Neural crest cell (in vitro differentiated cells): ENCODE data around the gene NAA38. TPM values are rescaled to one million over a fixed set of nuclear protein-coding genes. Genes with fewer than 3 reads are reported as not detected.

Experiments
- DNase-seq: peaks from one replicate; pipeline ENCODE4 v3.0.0; 2021; ENCODE audit warnings: low read depth, mixed read lengths, low spot score
- H3K27ac Mint-ChIP-seq: one replicate; pipeline ENCODE4 v1.8.0; 2021; ENCODE audit warnings: mild to moderate bottlenecking, mixed read lengths; ENCODE audit not compliant: unreplicated experiment
- H3K27me3 Mint-ChIP-seq: 2 replicates; pipeline ENCODE4 v1.8.0; 2021; ENCODE audit warnings: low read depth, mild to moderate bottlenecking, mixed read lengths
- H3K36me3 Mint-ChIP-seq: 2 replicates; pipeline ENCODE4 v1.8.0; 2021; ENCODE audit warnings: low read depth, mild to moderate bottlenecking, mixed read lengths
- H3K4me1 Mint-ChIP-seq: 2 replicates; pipeline ENCODE4 v1.8.0; 2021; ENCODE audit warnings: mixed read lengths
- H3K4me3 Mint-ChIP-seq: one replicate; pipeline ENCODE4 v1.8.0; 2021; ENCODE audit warnings: mild to moderate bottlenecking, mixed read lengths
- H3K9me3 Mint-ChIP-seq: 2 replicates; pipeline ENCODE4 v1.8.0; 2021; ENCODE audit warnings: mixed read lengths
- total RNA-seq: library from RNA; stranded (reverse); gene quantifications from 2 replicates; pipeline ENCODE4 v1.2.1, GENCODE V29; 2021
- TF ChIP-seq, protein P1 (sequence below): fragments of 200-600 bp; sonication (generic); conservative IDR thresholded peaks from 2 replicates; pipeline ENCODE4 v1.5.0; 2021; ENCODE audit warnings: antibody characterized with exemption, mild to moderate bottlenecking

Gene NAA38
- total RNA-seq, 1 donor from 2014 or later = 83.4 TPM

DNA sequence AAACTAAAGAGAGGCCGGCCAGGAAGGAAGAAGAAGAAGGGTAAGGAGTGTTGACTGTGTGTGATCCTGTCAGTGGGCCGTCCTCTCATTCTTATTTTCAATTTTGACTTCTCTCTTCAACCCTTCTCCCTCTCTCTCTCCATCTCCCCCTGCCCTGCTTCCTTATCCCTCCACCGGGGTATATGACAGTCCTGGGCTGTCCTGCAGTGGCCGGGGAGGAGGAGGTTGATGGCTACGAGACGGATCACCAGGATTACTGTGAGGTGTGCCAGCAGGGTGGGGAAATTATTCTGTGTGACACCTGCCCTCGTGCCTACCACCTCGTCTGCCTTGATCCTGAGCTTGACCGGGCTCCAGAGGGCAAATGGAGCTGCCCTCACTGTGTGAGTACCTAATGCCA is 36.9 kb upstream of the NAA38 start:
- peaks cover 14% of the 10 kb centered on the region for H3K4me1 Mint-ChIP-seq
- peaks cover 22% of the 10 kb centered on the region for H3K36me3 Mint-ChIP-seq
- no peaks in the 10 kb centered on the region for H3K9me3 Mint-ChIP-seq
- DNase-seq = no peak
- TF ChIP-seq, protein P1, sequence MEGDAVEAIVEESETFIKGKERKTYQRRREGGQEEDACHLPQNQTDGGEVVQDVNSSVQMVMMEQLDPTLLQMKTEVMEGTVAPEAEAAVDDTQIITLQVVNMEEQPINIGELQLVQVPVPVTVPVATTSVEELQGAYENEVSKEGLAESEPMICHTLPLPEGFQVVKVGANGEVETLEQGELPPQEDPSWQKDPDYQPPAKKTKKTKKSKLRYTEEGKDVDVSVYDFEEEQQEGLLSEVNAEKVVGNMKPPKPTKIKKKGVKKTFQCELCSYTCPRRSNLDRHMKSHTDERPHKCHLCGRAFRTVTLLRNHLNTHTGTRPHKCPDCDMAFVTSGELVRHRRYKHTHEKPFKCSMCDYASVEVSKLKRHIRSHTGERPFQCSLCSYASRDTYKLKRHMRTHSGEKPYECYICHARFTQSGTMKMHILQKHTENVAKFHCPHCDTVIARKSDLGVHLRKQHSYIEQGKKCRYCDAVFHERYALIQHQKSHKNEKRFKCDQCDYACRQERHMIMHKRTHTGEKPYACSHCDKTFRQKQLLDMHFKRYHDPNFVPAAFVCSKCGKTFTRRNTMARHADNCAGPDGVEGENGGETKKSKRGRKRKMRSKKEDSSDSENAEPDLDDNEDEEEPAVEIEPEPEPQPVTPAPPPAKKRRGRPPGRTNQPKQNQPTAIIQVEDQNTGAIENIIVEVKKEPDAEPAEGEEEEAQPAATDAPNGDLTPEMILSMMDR = no peak
- no peak overlapping the region for H3K4me3 Mint-ChIP-seq
- no peak overlapping the region for H3K27ac Mint-ChIP-seq
- H3K27me3 Mint-ChIP-seq = no peaks in the 10 kb centered on the region

DNA sequence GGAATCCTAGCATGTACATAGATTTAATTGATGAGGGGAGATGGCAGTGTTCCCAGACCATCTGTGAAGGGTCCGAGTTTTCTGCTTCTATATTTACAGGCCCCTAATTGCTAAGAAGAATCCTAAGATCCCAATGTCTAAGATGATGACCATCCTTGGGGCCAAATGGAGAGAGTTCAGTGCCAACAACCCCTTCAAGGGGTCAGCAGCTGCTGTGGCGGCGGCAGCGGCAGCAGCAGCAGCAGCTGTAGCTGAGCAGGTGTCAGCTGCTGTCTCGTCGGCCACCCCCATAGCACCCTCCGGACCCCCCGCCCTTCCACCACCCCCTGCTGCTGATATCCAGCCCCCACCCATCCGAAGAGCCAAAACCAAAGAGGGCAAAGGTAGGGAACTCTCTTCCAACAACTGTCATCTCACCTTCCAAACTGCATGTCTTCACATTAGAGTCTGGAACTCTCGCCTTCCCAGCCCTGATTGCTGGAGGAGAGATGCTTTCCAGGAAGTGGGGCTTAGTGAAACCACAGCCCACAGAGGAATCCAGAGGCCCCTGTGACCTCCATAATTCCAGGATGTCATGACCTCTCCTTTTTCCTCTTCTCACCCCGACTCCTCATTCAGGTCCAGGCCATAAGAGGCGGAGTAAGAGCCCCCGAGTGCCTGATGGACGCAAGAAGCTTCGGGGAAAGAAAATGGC is 36.0 kb upstream of the NAA38 start:
- Mint-ChIP-seq H3K27ac (no peak overlapping the region), H3K36me3 (peaks cover 23% of the 10 kb centered on the region), H3K27me3 (no peaks in the 10 kb centered on the region), H3K4me1 (peaks cover 14% of the 10 kb centered on the region), H3K9me3 (no peaks in the 10 kb centered on the region), H3K4me3 (no peak overlapping the region)
- no peak for DNase-seq
- TF ChIP-seq, protein P1 = no peak

GRCh38 chr17:7889166-7889955 is 32.0 kb upstream of the NAA38 start:
- H3K27ac Mint-ChIP-seq = no peak overlapping the region
- peaks cover under 1% of the 10 kb centered on the region for H3K4me1 Mint-ChIP-seq
- H3K27me3 Mint-ChIP-seq = no peaks in the 10 kb centered on the region
- H3K4me3 Mint-ChIP-seq = no peak overlapping the region
- H3K36me3 Mint-ChIP-seq = peaks cover 10% of the 10 kb centered on the region
- TF ChIP-seq, protein P1 = peak; percentile 53
- peak; percentile 43 for DNase-seq
- H3K9me3 Mint-ChIP-seq = no peaks in the 10 kb centered on the region

DNA sequence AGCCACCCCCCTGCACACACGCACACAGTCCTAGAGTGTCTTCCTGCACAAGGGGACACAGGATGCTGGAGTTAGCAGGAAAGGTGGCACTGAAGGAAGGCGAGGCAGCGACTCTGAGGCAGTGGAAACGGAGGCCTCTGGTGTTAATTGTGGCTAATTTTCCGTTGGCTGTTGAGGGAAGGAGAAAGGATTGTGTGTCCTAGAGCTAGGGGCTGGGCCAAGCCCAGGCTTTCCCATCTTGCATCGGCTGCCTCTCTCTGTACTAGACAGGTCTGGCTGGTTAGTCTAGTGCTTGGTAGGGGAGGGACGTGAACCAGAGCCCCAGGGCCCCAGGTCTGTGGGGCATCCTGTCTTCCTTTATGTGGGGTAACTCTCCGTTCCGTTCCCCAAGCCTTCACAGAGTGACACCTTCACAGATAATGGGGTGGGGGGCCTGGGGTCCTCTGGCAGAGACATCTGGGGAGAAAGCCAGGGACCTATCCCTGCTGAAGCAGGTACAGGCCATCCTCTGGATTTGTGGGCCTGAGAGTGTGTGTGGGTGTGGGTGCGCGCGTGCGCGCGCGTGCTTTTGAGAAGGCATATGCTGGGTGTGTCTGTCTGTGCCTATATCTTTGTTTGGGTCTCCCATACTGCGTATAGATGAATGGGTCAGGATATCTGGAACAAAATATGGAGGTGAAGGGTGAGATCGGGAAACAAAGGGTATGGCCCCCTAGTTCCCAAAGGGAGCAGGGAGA is 31.0 kb upstream of the NAA38 start, which contains the start of gene CHD3:
Gene CHD3 (plus strand): TSS at position 606 of the 737 bp plus-strand sequence. CDS start 212 bp downstream, outside the sequence.
- H3K9me3 Mint-ChIP-seq = no peaks in the 10 kb centered on the region
- H3K4me1 Mint-ChIP-seq = no peaks in the 10 kb centered on the region
- H3K4me3 Mint-ChIP-seq = no peak within 1 kb of the TSS
- no peak for DNase-seq
- peaks cover 8% of the 10 kb centered on the region for H3K36me3 Mint-ChIP-seq
- no peaks in the 10 kb centered on the region for H3K27me3 Mint-ChIP-seq
- TF ChIP-seq, protein P1 = no peak
- no peak within 1 kb of the TSS for H3K27ac Mint-ChIP-seq

- Mint-ChIP-seq H3K36me3 (peaks cover 8% of the 10 kb centered on the region), H3K27ac (no peak overlapping the region), H3K27me3 (no peaks in the 10 kb centered on the region), H3K4me1 (no peaks in the 10 kb centered on the region), H3K9me3 (no peaks in the 10 kb centered on the region), H3K4me3 (no peak overlapping the region)
- TF ChIP-seq, protein P1 = no peak
- peak; percentile 69 for DNase-seq
Measured at GRCh38 chr17:7887482-7888183, 30.3 kb upstream of the NAA38 start.
